Measurements from ENCODE around the gene ERI3.

ERI3 gene

GRCh38 chr1:44220001-44220751 lies 134.9 kb downstream of the ERI3 start:
- Histone ChIP-seq H3K4me3 (replicated peaks; ENCODE audit: insufficient read depth, low read length) (no peak overlapping the region), H3K27me3 (ENCODE audit: insufficient read depth, poor library complexity, severe bottlenecking) (no peaks in the 10 kb centered on the region), H3K27ac (replicated peaks) (no peak overlapping the region)
- TF ChIP-seq REST (IDR thresholded peaks at IDR 0.05; ENCODE audit: insufficient replicate concordance, low read depth) (no peak), POLR2AphosphoS5 (IDR thresholded peaks at IDR 0.05; ENCODE audit: low read depth) (no peak)
- no peak for DNase-seq (ENCODE audit: low read depth in 1 of 2, low spot score in 1 of 2)

- no peak for DNase-seq (ENCODE audit: low read depth in 1 of 2, low spot score in 1 of 2)
- H3K27me3 ChIP-seq (ENCODE audit: insufficient read depth, poor library complexity, severe bottlenecking), result no peaks in the 10 kb centered on the region
- no peak overlapping the region for H3K27ac ChIP-seq (replicated peaks)
- no peak overlapping the region for H3K4me3 ChIP-seq (replicated peaks; ENCODE audit: insufficient read depth, low read length)
- TF ChIP-seq CTCF (IDR thresholded peaks at IDR 0.05; ENCODE audit: insufficient read depth, low read length), result no peak
- no peak for TF ChIP-seq REST (IDR thresholded peaks at IDR 0.05; ENCODE audit: insufficient replicate concordance, low read depth)
- no peak for TF ChIP-seq GABPA (IDR thresholded peaks at IDR 0.05; ENCODE audit: low read depth)
- no peak for TF ChIP-seq SPI1 (IDR thresholded peaks at IDR 0.05; ENCODE audit: borderline replicate concordance, low read depth)
- no peak for TF ChIP-seq POLR2AphosphoS5 (IDR thresholded peaks at IDR 0.05; ENCODE audit: low read depth)
Measured at GRCh38 chr1:44219301-44219626, 135.8 kb downstream of the ERI3 start.

- TF ChIP-seq SPI1 (IDR thresholded peaks at IDR 0.05; ENCODE audit: borderline replicate concordance, low read depth) (no peak), REST (IDR thresholded peaks at IDR 0.05; ENCODE audit: insufficient replicate concordance, low read depth) (no peak), POLR2AphosphoS5 (IDR thresholded peaks at IDR 0.05; ENCODE audit: low read depth) (no peak), GABPA (IDR thresholded peaks at IDR 0.05; ENCODE audit: low read depth) (no peak), CTCF (IDR thresholded peaks at IDR 0.05; ENCODE audit: insufficient read depth, low read length) (no peak)
- Histone ChIP-seq H3K4me3 (replicated peaks; ENCODE audit: insufficient read depth, low read length) (no peak overlapping the region), H3K27ac (replicated peaks) (no peak overlapping the region), H3K27me3 (ENCODE audit: insufficient read depth, poor library complexity, severe bottlenecking) (no peaks in the 10 kb centered on the region)
- no peak for DNase-seq (ENCODE audit: low read depth in 1 of 2, low spot score in 1 of 2)
Measured at GRCh38 chr1:44218503-44219300, 136.4 kb downstream of the ERI3 start.
